Transverse colon (tissue), 4 donors: ENCODE measurements around the gene NOTO.

ENCODE experiments used
- CTCF ChIP-seq, 5 experiments: fragments of 200-600 bp in 3 of 5; fragments of 450-650 bp in 2 of 5; sonication (generic) in 3 of 5; IDR thresholded peaks; 1 replicate in 2 of 5; 2 replicates in 3 of 5; pipeline ENCODE4 v1.5.1; 2016 to 2017; ENCODE audit warnings: antibody characterized with exemption in 5 of 5, inconsistent platforms in 3 of 5, mild to moderate bottlenecking in 2 of 5, moderate library complexity in 1 of 5
- POLR2A ChIP-seq: fragments of 450-650 bp; IDR thresholded peaks from one replicate; pipeline ENCODE4 v1.6.1; 2016; ENCODE audit warnings: antibody characterized with exemption, mild to moderate bottlenecking, moderate library complexity
- POLR2AphosphoS5 ChIP-seq, 3 donors: sonication (generic); formaldehyde crosslinking; IDR thresholded peaks; one replicate each; pipeline ENCODE4 v1.6.1; 2016; ENCODE audit warnings: antibody characterized with exemption in 3 of 3

- no peak for TF ChIP-seq CTCF (IDR thresholded peaks at IDR 0.05)
- no peak for TF ChIP-seq POLR2AphosphoS5 (IDR thresholded peaks at IDR 0.05)
- no peak for TF ChIP-seq POLR2A
Observed at GRCh38 chr2:73244580-73244979, 42.2 kb downstream of the NOTO start.
